GM12874 (cell line): Measurements from ENCODE around the gene IREB2.
A peak's percentile ranks its signal among the peaks of the same experiment; 100 is the strongest.

Experiments used
- TF ChIP-seq, protein P1 (sequence below): IDR thresholded peaks from 2 replicates; pipeline ENCODE4 v1.5.1; 2011; ENCODE audit warnings: low read depth, mild to moderate bottlenecking, control low read depth, low read length, moderate library complexity; ENCODE audit not compliant: insufficient read depth

The IREB2 gene

DNA sequence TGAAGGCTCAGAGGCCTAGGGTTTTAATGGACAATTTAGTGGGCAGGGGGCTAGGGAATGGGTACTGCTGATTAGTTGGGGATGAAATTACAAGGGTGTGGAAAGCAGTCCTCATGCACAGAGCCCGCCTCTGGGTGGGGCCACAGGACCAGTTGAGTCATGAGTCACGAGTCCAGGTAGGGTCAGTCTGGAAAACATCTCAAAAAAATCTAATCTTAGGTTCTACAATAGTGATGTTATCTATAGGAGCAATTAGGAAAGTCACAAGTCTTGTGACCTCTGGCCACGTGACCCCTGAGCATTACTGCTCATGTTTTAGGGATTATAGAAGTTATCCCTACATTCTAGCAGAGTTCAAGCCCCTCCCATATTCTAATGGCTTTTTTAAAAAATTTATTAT, 18.6 kb upstream of the IREB2 start:
- TF ChIP-seq, protein P1, sequence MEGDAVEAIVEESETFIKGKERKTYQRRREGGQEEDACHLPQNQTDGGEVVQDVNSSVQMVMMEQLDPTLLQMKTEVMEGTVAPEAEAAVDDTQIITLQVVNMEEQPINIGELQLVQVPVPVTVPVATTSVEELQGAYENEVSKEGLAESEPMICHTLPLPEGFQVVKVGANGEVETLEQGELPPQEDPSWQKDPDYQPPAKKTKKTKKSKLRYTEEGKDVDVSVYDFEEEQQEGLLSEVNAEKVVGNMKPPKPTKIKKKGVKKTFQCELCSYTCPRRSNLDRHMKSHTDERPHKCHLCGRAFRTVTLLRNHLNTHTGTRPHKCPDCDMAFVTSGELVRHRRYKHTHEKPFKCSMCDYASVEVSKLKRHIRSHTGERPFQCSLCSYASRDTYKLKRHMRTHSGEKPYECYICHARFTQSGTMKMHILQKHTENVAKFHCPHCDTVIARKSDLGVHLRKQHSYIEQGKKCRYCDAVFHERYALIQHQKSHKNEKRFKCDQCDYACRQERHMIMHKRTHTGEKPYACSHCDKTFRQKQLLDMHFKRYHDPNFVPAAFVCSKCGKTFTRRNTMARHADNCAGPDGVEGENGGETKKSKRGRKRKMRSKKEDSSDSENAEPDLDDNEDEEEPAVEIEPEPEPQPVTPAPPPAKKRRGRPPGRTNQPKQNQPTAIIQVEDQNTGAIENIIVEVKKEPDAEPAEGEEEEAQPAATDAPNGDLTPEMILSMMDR, result no peak

DNA sequence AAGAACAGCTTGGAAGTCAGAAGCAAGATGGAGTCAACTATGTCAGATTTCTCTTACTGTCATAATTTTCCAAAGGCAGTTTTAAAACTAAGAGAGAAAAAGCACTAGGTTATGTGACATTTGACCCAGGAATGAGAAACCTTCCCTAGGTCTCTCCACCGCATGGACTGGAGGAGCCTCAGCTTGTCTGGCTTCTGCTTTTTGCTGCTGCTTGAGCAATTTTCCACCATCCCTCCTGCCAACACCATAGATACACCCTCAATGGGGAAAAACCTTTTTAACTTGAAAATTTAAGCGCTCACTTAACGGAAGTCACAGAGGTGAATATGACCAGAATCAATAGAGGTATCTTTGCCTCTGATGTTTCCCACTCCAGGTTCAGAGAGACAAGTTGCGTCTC, 17.8 kb upstream of the IREB2 start:
- TF ChIP-seq, protein P1, result no peak

DNA sequence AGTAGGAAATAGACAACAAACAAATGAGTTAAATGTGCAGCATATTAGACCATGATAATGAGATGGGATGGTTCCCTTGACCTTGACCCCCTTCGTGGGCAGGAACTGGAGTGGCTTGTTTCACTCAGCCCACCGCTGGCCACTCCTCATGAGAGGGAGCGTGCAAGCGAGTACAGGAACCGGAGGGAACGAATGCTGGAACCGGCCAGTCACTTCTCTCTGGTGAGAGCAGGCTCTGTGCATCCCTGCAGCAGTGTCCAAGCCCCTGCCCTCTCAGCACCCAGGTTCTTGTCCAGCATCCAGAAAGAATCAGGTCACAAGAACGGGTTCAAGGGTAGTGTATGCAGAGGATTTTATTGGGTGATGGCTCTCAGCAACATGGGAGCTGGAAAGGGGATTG, 17.2 kb upstream of the IREB2 start:
- TF ChIP-seq, protein P1, result no peak

DNA sequence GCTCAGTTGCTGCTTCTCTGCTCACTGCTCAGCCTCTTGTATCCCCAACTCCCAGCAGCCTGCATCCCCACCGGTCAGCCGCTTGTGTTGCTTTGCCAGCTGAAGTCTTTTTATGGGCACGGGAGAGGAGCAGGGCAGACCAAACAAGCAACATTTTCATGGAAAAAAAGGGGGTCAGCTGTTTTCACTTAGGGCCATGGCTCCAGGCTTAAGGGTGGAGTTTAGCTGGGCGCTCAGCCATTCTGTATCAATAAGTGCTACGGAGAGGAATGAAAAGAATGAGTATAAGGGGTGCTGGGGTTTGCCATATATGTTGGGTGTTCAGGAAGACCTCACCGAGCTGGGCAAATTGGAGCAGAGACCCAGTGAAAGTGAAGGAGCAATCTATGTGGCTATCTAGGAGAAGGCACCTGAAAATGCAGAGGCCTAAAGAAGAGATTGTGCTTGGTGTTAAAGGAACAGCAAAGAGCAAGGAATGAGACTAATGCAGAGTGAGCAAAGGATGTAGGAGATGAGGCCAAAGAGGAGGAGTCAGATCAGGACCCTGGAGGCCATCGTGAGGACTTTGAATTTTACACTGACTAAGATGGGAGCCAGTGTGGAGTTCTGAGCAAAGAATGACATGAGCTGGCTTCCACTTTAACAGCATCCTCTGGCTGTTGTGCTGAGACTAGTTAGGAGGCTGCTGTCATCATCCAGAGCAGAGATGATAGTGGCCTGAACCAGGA, 16.6 kb upstream of the IREB2 start:
- TF ChIP-seq, protein P1, result no peak

DNA sequence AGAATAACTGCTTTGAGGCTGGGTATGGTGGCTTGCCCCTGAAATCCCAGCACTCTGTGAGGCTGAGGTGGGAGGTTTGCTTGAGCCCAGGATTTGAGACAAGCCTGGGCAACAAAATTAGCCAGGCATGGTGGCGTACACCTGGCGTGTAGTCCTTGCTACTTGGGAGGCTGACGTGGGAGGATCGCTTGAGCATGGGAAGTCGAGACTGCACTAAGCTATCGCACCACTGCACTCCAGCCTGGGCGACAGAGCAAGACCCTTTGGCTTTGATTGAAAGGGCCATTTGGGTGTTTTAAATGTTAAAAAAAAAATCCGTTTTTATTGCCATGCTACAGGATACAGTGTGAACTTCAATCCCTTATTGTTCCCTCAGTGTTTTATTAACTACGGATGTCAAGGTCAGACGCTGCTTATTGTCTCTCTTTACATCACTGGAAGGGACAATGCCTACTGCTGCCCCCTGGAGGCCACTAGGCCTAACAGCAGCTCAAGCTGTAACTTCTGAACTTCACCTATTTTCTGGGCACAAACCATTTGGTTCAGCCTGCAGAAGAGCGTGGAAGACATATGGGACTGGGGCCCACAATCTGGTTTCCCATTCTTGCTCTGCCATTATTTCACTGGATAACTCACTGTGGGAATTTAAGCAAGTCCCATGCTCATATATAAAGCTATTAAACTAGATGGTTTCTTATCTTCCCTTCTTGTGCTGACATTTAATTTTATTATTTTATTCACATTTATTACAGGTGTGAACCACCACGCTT, 15.3 kb upstream of the IREB2 start:
- TF ChIP-seq, protein P1, result peak; percentile 89

DNA sequence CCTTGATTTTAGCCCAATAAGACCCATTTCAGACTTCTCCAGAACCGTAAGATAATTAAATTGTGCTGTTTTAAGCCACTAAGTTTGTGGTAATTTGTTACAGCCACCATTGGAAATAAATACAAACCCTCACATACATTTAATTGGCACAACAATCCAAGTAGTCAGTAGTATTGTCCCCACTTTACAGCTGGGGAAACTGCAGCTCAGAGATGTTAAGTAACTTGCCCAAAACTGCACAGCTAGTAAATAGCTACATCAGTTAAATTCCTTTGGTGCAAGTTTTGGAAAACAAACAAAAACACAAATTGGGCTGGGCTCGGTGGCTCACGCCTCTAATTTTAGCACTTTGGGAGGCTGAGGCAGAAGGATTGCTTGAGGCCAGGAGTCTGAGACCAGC, 13.3 kb upstream of the IREB2 start:
- TF ChIP-seq, protein P1, result no peak

DNA sequence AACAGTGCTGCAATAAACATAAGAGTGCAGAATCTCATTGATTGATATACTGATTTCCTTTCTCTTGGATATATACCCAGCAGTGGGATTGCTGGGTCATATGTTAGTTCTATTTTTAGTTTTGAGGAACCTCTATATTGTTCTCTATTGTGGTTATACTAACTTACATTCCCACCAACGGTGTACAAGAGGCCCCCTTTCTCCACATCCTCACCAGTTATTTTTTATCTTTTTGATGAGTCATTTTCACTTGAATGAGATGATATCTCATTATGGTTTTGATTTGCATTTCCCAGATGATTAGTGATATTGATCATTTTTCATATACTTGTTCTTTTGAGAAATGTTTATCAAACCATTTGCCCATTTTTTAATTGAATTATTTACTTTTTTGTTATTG, 12.4 kb upstream of the IREB2 start:
- TF ChIP-seq, protein P1, result no peak
